HL-60/S4 treated with retinoic acid at 250 ng/mL for 4 days and 3 days (cell line): ENCODE data around the gene MTA3.

ENCODE experiments used
- in situ Hi-C: fragments of 300-500 bp; cut with MboI; formaldehyde crosslinking; loops from 2 replicates; pipeline ENCODE4 v1.7.0; 2022; ENCODE audit warnings: low sequenced_read_pairs

The MTA3 gene

GRCh38 chr2:42757981-42758740 lies 189.7 kb downstream of the MTA3 start:
- in situ Hi-C loops: no loop called here

GRCh38 chr2:42758751-42759150 lies 190.3 kb downstream of the MTA3 start:
- in situ Hi-C loops: no loop called here

GRCh38 chr2:42761554-42761953 lies 193.1 kb downstream of the MTA3 start:
- in situ Hi-C loops: no loop called here

- in situ Hi-C loops: no loop called here
Measured at GRCh38 chr2:42762155-42762554, 193.7 kb downstream of the MTA3 start.

- in situ Hi-C loops: no loop called here
Measured at GRCh38 chr2:42762823-42763804, 194.7 kb downstream of the MTA3 start.

GRCh38 chr2:42764096-42764495 lies 195.7 kb downstream of the MTA3 start, which contains the start of gene OXER1:
Gene OXER1, minus strand, starts transcription at chr2:42764135. Its CDS starts 73 bp downstream, at chr2:42764062.
- in situ Hi-C loops: no loop called here

GRCh38 chr2:42764901-42765300 lies 196.5 kb downstream of the MTA3 start:
- in situ Hi-C loops: no loop called here

GRCh38 chr2:42765686-42766085 lies 197.3 kb downstream of the MTA3 start:
- in situ Hi-C loops: no loop called here

- in situ Hi-C loops: no loop called here
Measured at GRCh38 chr2:42767080-42767898, 198.9 kb downstream of the MTA3 start.

GRCh38 chr2:42767899-42768705 lies 199.7 kb downstream of the MTA3 start:
- in situ Hi-C loops: no loop called here

GRCh38 chr2:42768706-42769256 lies 200.3 kb downstream of the MTA3 start:
- in situ Hi-C loops: no loop called here

GRCh38 chr2:42769583-42770287 lies 201.3 kb downstream of the MTA3 start:
- in situ Hi-C loops: no loop called here

- in situ Hi-C loops: no loop called here
Measured at GRCh38 chr2:42770288-42771131, 202.1 kb downstream of the MTA3 start.

GRCh38 chr2:42771546-42772153 lies 203.2 kb downstream of the MTA3 start:
- in situ Hi-C loops: no loop called here

- in situ Hi-C loops: loop anchor here (25.0 kb wide), 1 partner anchor 263 kb away; no protein-coding TSS in a partner anchor
Measured at GRCh38 chr2:42775186-42775585, 206.8 kb downstream of the MTA3 start.

- in situ Hi-C loops: loop anchor here (25.0 kb wide), 1 partner anchor 264 kb away; no protein-coding TSS in a partner anchor
Measured at GRCh38 chr2:42775810-42776209, 207.4 kb downstream of the MTA3 start.
